MG63 (cell line): ENCODE results near the gene ZNF398. TPM values are rescaled to one million over a fixed set of nuclear protein-coding genes. Genes with fewer than 3 reads are reported as not detected.

Experiments used
- DNase-seq: peaks from one replicate; pipeline ENCODE4 v3.0.0-alpha.2; 2020
- H3K27me3 ChIP-seq: fragments of 250-450 bp; sonication (Bioruptor Pico); 2 replicates; pipeline ENCODE4 v1.5.1; 2020; ENCODE audit warnings: mild to moderate bottlenecking, moderate library complexity
- H3K36me3 ChIP-seq: fragments of 250-450 bp; sonication (Bioruptor Pico); 2 replicates; pipeline ENCODE4 v1.5.1; 2020; ENCODE audit warnings: mild to moderate bottlenecking, moderate library complexity
- H3K4me3 ChIP-seq: fragments of 250-450 bp; sonication (Bioruptor Pico); 2 replicates; pipeline ENCODE4 v1.5.1; 2020; ENCODE audit warnings: mild to moderate bottlenecking, moderate library complexity
- H3K9me3 ChIP-seq: fragments of 250-450 bp; sonication (Bioruptor Pico); 2 replicates; pipeline ENCODE4 v1.5.1; 2020; ENCODE audit warnings: mild to moderate bottlenecking, moderate library complexity
- total RNA-seq: library from RNA; depleted of rRNA; stranded (reverse); fragments of >200 nt; shearing (Covaris generic); gene quantifications from 2 replicates; pipeline ENCODE4 v1.2.3, GENCODE V29; 2014; ENCODE audit warnings: low replicate concordance; rRNA removed

The ZNF398 gene
- total RNA-seq, 1 experiment from 2014 or later: 2.6 TPM

GRCh38 chr7:149232362-149232761, 85.1 kb downstream of the ZNF398 start:
- H3K27me3 ChIP-seq: no peaks in the 10 kb centered on the region
- DNase-seq: no peak
- no peaks in the 10 kb centered on the region for H3K36me3 ChIP-seq
- H3K9me3 ChIP-seq: no peaks in the 10 kb centered on the region
- H3K4me3 ChIP-seq: no peak overlapping the region

Other genes with a start within 250 kb of the ZNF398 start
- 189 and 204 TPM in 2 replicates for gene PDIA4, start 118.9 kb upstream of the ZNF398 start, total RNA-seq
- 3.6 and 4.5 TPM in 2 replicates for gene ZNF786, start 56.7 kb upstream of the ZNF398 start, total RNA-seq
- gene ZNF425, start 21.1 kb upstream of the ZNF398 start, total RNA-seq: 1.2 and 1.9 TPM in 2 replicates
- gene ZNF282, start 48.1 kb downstream of the ZNF398 start, total RNA-seq: 9.1 and 10.8 TPM in 2 replicates
- gene ZNF212, start 92.2 kb downstream of the ZNF398 start, total RNA-seq: 4.3 and 8.0 TPM in 2 replicates
- 4.8 and 6.2 TPM in 2 replicates for gene ZNF783, start 114.7 kb downstream of the ZNF398 start, total RNA-seq